Endothelial cell of umbilical vein (primary cell): Measurements from ENCODE around the gene PIAS2. TPM values are rescaled to one million over a fixed set of nuclear protein-coding genes. Genes with fewer than 3 reads are reported as not detected.

ENCODE experiments used
- BruUV-seq: library from RNA; stranded (reverse); fragments of 400-500 nt; replicated peaks from 2 replicates; lab custom pipeline; 2021; lab: Mats Ljungman, UMichigan
- CTCF ChIA-PET: fragments of 300-600, 350-600 bp; sonication (Branson Sonifier 250); formaldehyde crosslinking; loops from one replicate; lab custom pipeline; 2021; ENCODE audit warnings: antibody characterized with exemption, inconsistent platforms; lab: Charles Lee
- POLR2A ChIA-PET: fragments of 300-600, 350-600 bp; sonication (Branson Sonifier 250); formaldehyde crosslinking; loops from one replicate; lab custom pipeline; 2021; ENCODE audit warnings: antibody characterized with exemption, inconsistent platforms; lab: Charles Lee
- DNase-seq: peaks from one replicate; pipeline ENCODE4 v3.0.0-alpha.2; 2011; ENCODE audit warnings: low read depth, low spot score
- FAIRE-seq: peaks from 2 replicates; lab custom pipeline; 2011; peaks lifted over from hg19 to GRCh38; lab: Jason Lieb, UNC
- H2AFZ ChIP-seq: 2 replicates; pipeline ENCODE4 v1.6.0; 2012; ENCODE audit warnings: low read depth, low read length, control low read depth, inconsistent platforms
- H3K27ac ChIP-seq: 2 replicates; pipeline ENCODE4 v1.5.1; 2011; ENCODE audit warnings: low read depth, mild to moderate bottlenecking, control low read depth, low read length, moderate library complexity; ENCODE audit not compliant: insufficient read depth
- H3K27me3 ChIP-seq, 2 experiments: 2 replicates each; pipeline versions ENCODE4 v1.6.0 to v1.6.1; 2011; ENCODE audit warnings: low read length in 2 of 2, mixed read lengths in 1 of 2; ENCODE audit not compliant: control insufficient read depth in 2 of 2, insufficient read depth in 2 of 2
- H3K36me3 ChIP-seq, 2 experiments: 2 replicates in 1 of 2; 3 replicates in 1 of 2; pipeline ENCODE4 v1.5.1; 2011; ENCODE audit warnings: low read length in 2 of 2, mild to moderate bottlenecking in 1 of 2, moderate library complexity in 1 of 2; ENCODE audit not compliant: control insufficient read depth in 2 of 2, insufficient read depth in 2 of 2; ENCODE audit errors: extremely low read depth in 1 of 2
- H3K4me1 ChIP-seq: 3 replicates; pipeline ENCODE4 v1.5.1; 2011; ENCODE audit warnings: mild to moderate bottlenecking, low read length; ENCODE audit not compliant: control insufficient read depth, insufficient read depth; ENCODE audit errors: extremely low read depth
- H3K4me2 ChIP-seq: 2 replicates; pipeline ENCODE4 v1.6.1; 2011; ENCODE audit warnings: low read length, control low read depth, mixed read lengths; ENCODE audit not compliant: insufficient read depth
- H3K4me3 ChIP-seq, 3 experiments: fragments of 200-600 bp in 1 of 3; sonication (generic), shearing (Covaris generic) in 1 of 3; replicated peaks in 1 of 3; 2 replicates each; pipeline ENCODE4 v1.5.1; 2011 to 2016; ENCODE audit warnings: control low read depth in 3 of 3, low read length in 3 of 3, mild to moderate bottlenecking in 2 of 3, inconsistent platforms in 1 of 3, low read depth in 1 of 3, moderate library complexity in 1 of 3; ENCODE audit not compliant: insufficient read depth in 1 of 3
- H3K79me2 ChIP-seq: 2 replicates; pipeline ENCODE4 v1.6.0; 2012; ENCODE audit warnings: low read length, inconsistent platforms; ENCODE audit not compliant: control insufficient read depth, insufficient read depth
- H3K9ac ChIP-seq: replicated peaks from 2 replicates; pipeline ENCODE3; 2011; ENCODE audit warnings: low read length, control low read depth; ENCODE audit not compliant: insufficient read depth; ENCODE audit errors: extremely low read depth
- H3K9me1 ChIP-seq: replicated peaks from 3 replicates; pipeline ENCODE4 v1.6.0; 2011; ENCODE audit warnings: mild to moderate bottlenecking, low read length; ENCODE audit not compliant: control insufficient read depth, insufficient read depth; ENCODE audit errors: extremely low read depth
- H3K9me3 ChIP-seq: replicated peaks from 2 replicates; pipeline ENCODE4 v1.5.1; 2012; ENCODE audit warnings: low read length, inconsistent platforms; ENCODE audit not compliant: control insufficient read depth, insufficient read depth
- H4K20me1 ChIP-seq: replicated peaks from 2 replicates; pipeline ENCODE3; 2011; ENCODE audit warnings: mild to moderate bottlenecking, low read length; ENCODE audit not compliant: control insufficient read depth, insufficient read depth; ENCODE audit errors: extremely low read depth
- EZH2 ChIP-seq: IDR thresholded peaks from 2 replicates; pipeline ENCODE4 v1.6.1; 2012; ENCODE audit warnings: borderline replicate concordance, low read depth, mild to moderate bottlenecking, moderate library complexity, low read length, inconsistent platforms; ENCODE audit not compliant: severe bottlenecking
- FOS ChIP-seq: IDR thresholded peaks from 2 replicates; pipeline ENCODE4 v1.6.1; 2011; ENCODE audit warnings: mild to moderate bottlenecking, low read length, moderate library complexity, borderline replicate concordance; ENCODE audit not compliant: insufficient read depth
- GATA2 ChIP-seq: IDR thresholded peaks from 2 replicates; pipeline ENCODE4 v1.7.0; 2011; ENCODE audit warnings: low read depth, mild to moderate bottlenecking, moderate library complexity, mixed read lengths, low read length; ENCODE audit not compliant: insufficient read length, insufficient read depth
- JUN ChIP-seq: IDR thresholded peaks from 2 replicates; pipeline ENCODE4 v1.6.1; 2011; ENCODE audit warnings: borderline replicate concordance, low read depth; ENCODE audit not compliant: insufficient read length, insufficient read depth
- MAX ChIP-seq: IDR thresholded peaks from 2 replicates; pipeline ENCODE4 v1.6.1; 2011; ENCODE audit not compliant: insufficient read depth, insufficient read length
- MYC ChIP-seq: IDR thresholded peaks from one replicate; pipeline ENCODE4 v1.6.1; 2011; ENCODE audit warnings: mild to moderate bottlenecking, low read depth, low read length
- POLR2A ChIP-seq: IDR thresholded peaks from 2 replicates; pipeline ENCODE4 v1.6.1; 2012; ENCODE audit warnings: low read depth, mild to moderate bottlenecking, control low read depth, low read length
- POLR2AphosphoS5 ChIP-seq: IDR thresholded peaks from 2 replicates; pipeline ENCODE4 v1.6.1; 2012; ENCODE audit warnings: low read depth, mild to moderate bottlenecking, control low read depth, low read length, moderate library complexity; ENCODE audit not compliant: insufficient read depth
- dilution Hi-C: fragments of 300-500 bp; cut with MboI; formaldehyde crosslinking; loops from one replicate; pipeline ENCODE4 v1.15.0; 2019; ENCODE audit warnings: low sequenced_read_pairs; ENCODE audit not compliant: extremely low pct_ligation_motif_present
- intact Hi-C: fragments of 100-400 bp; cut with micrococcal nuclease; formaldehyde crosslinking; loops from one replicate; pipeline ENCODE4 v1.10.0; 2022
- polyA plus RNA-seq, 4 experiments: library from polyadenylated mRNA; depleted of rRNA in 3 of 4; stranded (reverse) in 3 of 4; unstranded in 1 of 4; fragments of >200 nt; gene quantifications; 2 replicates each; pipeline versions ENCODE4 v1.2.1 to v1.2.3, GENCODE V29; 2011 to 2012; ENCODE audit warnings: missing spikeins in 1 of 4
- total RNA-seq: library from RNA; stranded (reverse); gene quantifications from 2 replicates; pipeline ENCODE4 v1.2.3, GENCODE V29; 2021
- TF ChIP-seq, protein P1 (sequence below), 2 donors: IDR thresholded peaks; 1 replicate in 1 of 2; 2 replicates in 1 of 2; pipeline ENCODE4 v1.5.1; 2011; ENCODE audit warnings: low read length in 2 of 2, mild to moderate bottlenecking in 2 of 2, moderate library complexity in 2 of 2, control low read depth in 1 of 2, inconsistent platforms in 1 of 2, low read depth in 1 of 2; ENCODE audit not compliant: insufficient read depth in 1 of 2; ENCODE audit errors: extremely low read depth in 1 of 2

PIAS2 gene
- total and polyA plus RNA-seq, 2 donors (not counting 3 experiments of a cell fraction or from before 2014, with no cell fraction given) = 7.0 to 34.3 TPM

DNA sequence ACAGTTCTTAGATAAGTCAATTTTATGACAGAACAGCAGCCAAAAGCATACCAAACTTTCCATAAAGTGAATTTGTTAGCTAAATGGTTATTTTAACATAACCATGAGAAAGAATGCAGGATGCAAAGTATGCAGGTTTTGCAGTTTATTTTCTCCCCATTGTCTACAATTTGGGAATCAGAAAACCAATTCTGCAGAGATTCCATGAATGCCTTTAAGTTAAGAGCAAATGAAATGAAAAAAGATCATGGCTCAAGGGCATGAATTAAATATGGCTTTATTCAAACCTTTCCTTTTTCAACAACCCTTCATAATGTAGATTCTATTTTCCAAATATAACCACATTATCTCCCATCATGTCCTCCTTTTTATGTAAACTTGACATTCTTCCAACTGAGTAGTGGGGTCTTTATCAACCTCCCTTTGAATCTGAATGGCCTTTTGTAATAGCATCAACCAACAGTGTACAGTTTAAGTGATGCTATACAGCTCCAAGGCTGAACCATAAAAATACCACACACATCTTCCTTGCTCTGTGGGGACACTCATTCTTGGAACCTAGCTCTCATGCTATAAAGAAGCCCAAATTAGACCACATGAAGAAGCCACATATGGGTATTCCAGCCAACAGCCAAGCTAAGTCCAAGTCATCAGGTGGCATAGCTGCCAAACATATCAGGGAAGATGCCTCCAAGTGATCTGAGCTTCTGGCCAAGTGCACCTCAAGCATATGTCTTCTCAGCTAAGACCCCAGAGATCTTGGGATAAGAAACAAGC is 49.8 kb downstream of the PIAS2 start:
- Histone ChIP-seq H3K4me1 (peaks cover 3% of the 10 kb centered on the region), H3K79me2 (peaks cover 7% of the 10 kb centered on the region), H3K9ac (no peak overlapping the region), H4K20me1 (no peaks in the 10 kb centered on the region), H3K36me3 (no peaks in the 10 kb centered on the region), H2AFZ (no peak overlapping the region), H3K4me2 (no peak overlapping the region), H3K27me3 (no peaks in the 10 kb centered on the region), H3K9me3 (no peaks in the 10 kb centered on the region), H3K9me1 (no peaks in the 10 kb centered on the region), H3K27ac (no peak overlapping the region), H3K4me3 (no peak overlapping the region)
- dilution Hi-C loops = no loop called here
- no peak for TF ChIP-seq MYC
- TF ChIP-seq GATA2 = no peak
- no peak for TF ChIP-seq JUN
- TF ChIP-seq FOS = no peak
- no peak for TF ChIP-seq EZH2
- no peak for TF ChIP-seq MAX
- TF ChIP-seq, protein P1, sequence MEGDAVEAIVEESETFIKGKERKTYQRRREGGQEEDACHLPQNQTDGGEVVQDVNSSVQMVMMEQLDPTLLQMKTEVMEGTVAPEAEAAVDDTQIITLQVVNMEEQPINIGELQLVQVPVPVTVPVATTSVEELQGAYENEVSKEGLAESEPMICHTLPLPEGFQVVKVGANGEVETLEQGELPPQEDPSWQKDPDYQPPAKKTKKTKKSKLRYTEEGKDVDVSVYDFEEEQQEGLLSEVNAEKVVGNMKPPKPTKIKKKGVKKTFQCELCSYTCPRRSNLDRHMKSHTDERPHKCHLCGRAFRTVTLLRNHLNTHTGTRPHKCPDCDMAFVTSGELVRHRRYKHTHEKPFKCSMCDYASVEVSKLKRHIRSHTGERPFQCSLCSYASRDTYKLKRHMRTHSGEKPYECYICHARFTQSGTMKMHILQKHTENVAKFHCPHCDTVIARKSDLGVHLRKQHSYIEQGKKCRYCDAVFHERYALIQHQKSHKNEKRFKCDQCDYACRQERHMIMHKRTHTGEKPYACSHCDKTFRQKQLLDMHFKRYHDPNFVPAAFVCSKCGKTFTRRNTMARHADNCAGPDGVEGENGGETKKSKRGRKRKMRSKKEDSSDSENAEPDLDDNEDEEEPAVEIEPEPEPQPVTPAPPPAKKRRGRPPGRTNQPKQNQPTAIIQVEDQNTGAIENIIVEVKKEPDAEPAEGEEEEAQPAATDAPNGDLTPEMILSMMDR (IDR thresholded peaks at IDR 0.05; ENCODE audit: extremely low read depth in 1 of 2, insufficient read depth in 1 of 2, low read depth in 1 of 2, low read length in 2 of 2) = no peak
- TF ChIP-seq POLR2A = no peak
- TF ChIP-seq POLR2AphosphoS5 = no peak
- FAIRE-seq (no peak), DNase-seq (no peak)
- CTCF ChIA-PET = no interaction called here
- BruUV-seq = no TSS peak
- intact Hi-C loops = no loop called here
- POLR2A ChIA-PET = no interaction called here
